HG03135 (cell line): ENCODE results near the gene TPSD1.
"Not testable (repeated sequence)": the region's sequence is repeated elsewhere in the genome, so short reads cannot be mapped to it uniquely, and the experiment has no call there.

Source experiments
- ATAC-seq: cut with Tn5 transposase; IDR thresholded peaks from one replicate; pipeline ENCODE4 v1.9.1; 2021; ENCODE audit warnings: mild to moderate bottlenecking, moderate library complexity; ENCODE audit not compliant: unreplicated experiment

TPSD1 gene

GRCh38 chr16:1279081-1279944 is 23.4 kb downstream of the TPSD1 start:
- ATAC-seq: no peak

- ATAC-seq: no peak
Observed at GRCh38 chr16:1279945-1280589, 24.2 kb downstream of the TPSD1 start.

- ATAC-seq: no peak
Observed at GRCh38 chr16:1280783-1281182, 24.9 kb downstream of the TPSD1 start.

GRCh38 chr16:1281517-1281916 is 25.6 kb downstream of the TPSD1 start:
- ATAC-seq: no peak

- ATAC-seq: no peak
Observed at GRCh38 chr16:1282324-1282973, 26.6 kb downstream of the TPSD1 start.

GRCh38 chr16:1283296-1283695 is 27.4 kb downstream of the TPSD1 start:
- ATAC-seq: no peak

GRCh38 chr16:1283996-1284616 is 28.2 kb downstream of the TPSD1 start:
- no peak for ATAC-seq

- no peak for ATAC-seq
Observed at GRCh38 chr16:1285669-1286512, 30.0 kb downstream of the TPSD1 start.

- no peak for ATAC-seq
Observed at GRCh38 chr16:1286513-1287094, 30.7 kb downstream of the TPSD1 start.

- ATAC-seq: no peak
Observed at GRCh38 chr16:1287982-1288670, 32.3 kb downstream of the TPSD1 start.

- ATAC-seq: no peak
Observed at GRCh38 chr16:1288813-1289476, 33.1 kb downstream of the TPSD1 start.

- no peak for ATAC-seq
Observed at GRCh38 chr16:1289477-1289866, 33.6 kb downstream of the TPSD1 start.

- no peak for ATAC-seq
Observed at GRCh38 chr16:1290063-1290501, 34.2 kb downstream of the TPSD1 start.

- ATAC-seq: no peak
Observed at GRCh38 chr16:1290860-1291575, 35.1 kb downstream of the TPSD1 start.

- ATAC-seq: no peak
Observed at GRCh38 chr16:1291576-1291974, 35.7 kb downstream of the TPSD1 start.

GRCh38 chr16:1292208-1292607 is 36.3 kb downstream of the TPSD1 start:
- not testable (repeated sequence) for ATAC-seq

GRCh38 chr16:1292808-1293207 is 36.9 kb downstream of the TPSD1 start:
- not testable (repeated sequence) for ATAC-seq

- no peak for ATAC-seq
Observed at GRCh38 chr16:1293921-1294656, 38.2 kb downstream of the TPSD1 start.
